ENCODE results near the gene PHIP. TPM values are rescaled to one million over a fixed set of nuclear protein-coding genes. Genes with fewer than 3 reads are reported as not detected.
A peak's percentile ranks its signal among the peaks of the same experiment; 100 is the strongest.

Gene PHIP
- total and polyA plus RNA-seq, 2 experiments from 2014 or later, result 48.0 to 65.4 TPM

GRCh38 chr6:79030023-79030422 lies 48.0 kb downstream of the PHIP start:
- no peaks in the 10 kb centered on the region for H3K9me2 ChIP-seq (ENCODE audit: insufficient read depth)
- H3K4me1 ChIP-seq (ENCODE audit: insufficient read depth), result no peaks in the 10 kb centered on the region
- peaks cover 6% of the 10 kb centered on the region for H4K20me1 ChIP-seq (replicated peaks; ENCODE audit: insufficient read depth)
- no peaks in the 10 kb centered on the region for H3K27me3 Mint-ChIP-seq (ENCODE audit: insufficient read depth, low read depth, poor library complexity)
- H3K36me3 ChIP-seq (ENCODE audit: insufficient read depth), result no peaks in the 10 kb centered on the region
- H3K9me3 Mint-ChIP-seq, result no peaks in the 10 kb centered on the region
- H3K4me3 ChIP-seq, result no peak overlapping the region
- ATAC-seq (no peak), DNase-seq (ENCODE audit: low spot score) (no peak)
- peak overlapping the region; percentile 37; the same call in 1 of the 2 replicates for H3K27ac Mint-ChIP-seq
- H3K27me3 ChIP-seq (ENCODE audit: insufficient read depth), result no peaks in the 10 kb centered on the region
- TF ChIP-seq ZNF462 (CRISPR knock-in tag; IDR thresholded peaks at IDR 0.05), result no peak
- TF ChIP-seq REST (IDR thresholded peaks at IDR 0.05; ENCODE audit: unreplicated experiment), result no peak
- no peak for TF ChIP-seq EZH2phosphoT487 (IDR thresholded peaks at IDR 0.05; ENCODE audit: unreplicated experiment)
- TF ChIP-seq ZNF331 (CRISPR knock-in tag; IDR thresholded peaks at IDR 0.05; ENCODE audit: low read depth), result no peak
- TF ChIP-seq JUNB (IDR thresholded peaks at IDR 0.05; ENCODE audit: unreplicated experiment), result no peak
- no peak for TF ChIP-seq CTCF (conservative IDR thresholded peaks at IDR 0.05; ENCODE audit: low read depth in 2 of 2)
- no peak for TF ChIP-seq ETS1 (IDR thresholded peaks at IDR 0.05)
- H3K4me1 Mint-ChIP-seq, result peaks cover 10% of the 10 kb centered on the region
- H2AFZ ChIP-seq, result no peak overlapping the region
- H3K27ac ChIP-seq (ENCODE audit: low read depth), result no peak overlapping the region
- H3K4me2 ChIP-seq, result no peak overlapping the region
- H3K36me3 Mint-ChIP-seq (ENCODE audit: low read depth), result peaks cover 23% of the 10 kb centered on the region
- no peaks in the 10 kb centered on the region for H3F3A ChIP-seq (replicated peaks; ENCODE audit: low read depth)
- peaks cover 82% of the 10 kb centered on the region for H3K79me2 ChIP-seq (replicated peaks; ENCODE audit: insufficient read depth)
- no peak overlapping the region for H3K4me3 Mint-ChIP-seq
